T-helper 2 cell (primary cell): ENCODE results near the gene ARSJ.
"Not testable (repeated sequence)": the region's sequence is repeated elsewhere in the genome, so short reads cannot be mapped to it uniquely, and the experiment has no call there.

Experiments used
- DNase-seq, 5 experiments: peaks; one replicate each; pipeline versions ENCODE4 v3.0.0 to v3.0.0-alpha.2; 2012 to 2022
- total RNA-seq, 2 donors: gene quantifications; one replicate each; lab custom pipeline; 2026; lab: John Stamatoyannopoulos, UW

ARSJ gene
- total RNA-seq, result 0 to 0.47 reads per million in 2 donors

GRCh38 chr4:113979148-113979904 lies at the start of gene ARSJ:
Gene ARSJ (minus strand): TSS chr4:113979647. CDS start chr4:113978834, 813 bp downstream.
- peak in 2 of 5 experiments; percentile 4 to 8 for DNase-seq

- DNase-seq, result no peak
Observed at GRCh38 chr4:114028071-114028470, 48.6 kb upstream of the ARSJ start.

- DNase-seq, result no peak
Observed at GRCh38 chr4:114027596-114027995, 48.1 kb upstream of the ARSJ start.

- no peak for DNase-seq
Observed at GRCh38 chr4:114026447-114026846, 47.0 kb upstream of the ARSJ start.

- DNase-seq, result no peak
Observed at GRCh38 chr4:114025176-114025777, 45.8 kb upstream of the ARSJ start.

- no peak for DNase-seq
Observed at GRCh38 chr4:114021451-114021850, 42.0 kb upstream of the ARSJ start.

- no peak for DNase-seq
Observed at GRCh38 chr4:114019969-114020358, 40.5 kb upstream of the ARSJ start.

- DNase-seq, result no peak
Observed at GRCh38 chr4:114019276-114019968, 40.0 kb upstream of the ARSJ start.

GRCh38 chr4:114017120-114017917 lies 37.9 kb upstream of the ARSJ start:
- no peak for DNase-seq

GRCh38 chr4:114015444-114015899 lies 36.0 kb upstream of the ARSJ start:
- DNase-seq, result no peak

GRCh38 chr4:114013201-114013600 lies 33.8 kb upstream of the ARSJ start:
- DNase-seq, result not testable (repeated sequence)

- no peak for DNase-seq
Observed at GRCh38 chr4:114012749-114013148, 33.3 kb upstream of the ARSJ start.

- DNase-seq, result peak in 2 of 5 experiments; percentile 8 to 65
Observed at GRCh38 chr4:114005569-114006442, 26.4 kb upstream of the ARSJ start.

GRCh38 chr4:114004483-114005226 lies 25.2 kb upstream of the ARSJ start:
- peak in 2 of 5 experiments; percentile 66 to 70 for DNase-seq

- DNase-seq, result no peak
Observed at GRCh38 chr4:113998531-113998930, 19.1 kb upstream of the ARSJ start.

- no peak for DNase-seq
Observed at GRCh38 chr4:113998079-113998478, 18.6 kb upstream of the ARSJ start.

GRCh38 chr4:113997206-113997605 lies 17.8 kb upstream of the ARSJ start:
- no peak for DNase-seq

GRCh38 chr4:113996599-113997177 lies 17.2 kb upstream of the ARSJ start:
- DNase-seq, result no peak

- no peak for DNase-seq
Observed at GRCh38 chr4:113993887-113994286, 14.4 kb upstream of the ARSJ start.

- no peak for DNase-seq
Observed at GRCh38 chr4:113990886-113991285, 11.4 kb upstream of the ARSJ start.
